GM18511 (cell line): ENCODE measurements around the gene PARP2.

Experiments
- ATAC-seq: cut with Tn5 transposase; IDR thresholded peaks from one replicate; pipeline ENCODE4 v1.9.1; 2021; ENCODE audit warnings: mild to moderate bottlenecking, moderate library complexity; ENCODE audit not compliant: unreplicated experiment

The PARP2 gene

DNA sequence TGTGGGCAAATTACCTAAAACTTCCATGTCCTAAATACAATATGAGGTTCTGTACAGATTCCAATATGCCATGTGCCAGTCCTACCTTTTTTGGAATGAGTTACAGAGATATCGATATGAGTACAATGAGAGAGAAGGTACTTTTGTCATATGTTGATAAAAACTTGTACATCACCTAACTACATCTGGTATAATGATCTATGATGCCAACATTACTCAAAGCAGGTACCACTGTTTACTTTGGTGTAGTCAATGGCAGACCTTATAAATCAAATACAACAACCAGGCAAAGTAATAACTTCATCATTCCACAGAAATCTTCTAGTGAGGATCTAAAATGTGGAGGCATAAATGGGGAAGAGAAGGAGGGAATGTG, 57.1 kb downstream of the PARP2 start:
- ATAC-seq = no peak

DNA sequence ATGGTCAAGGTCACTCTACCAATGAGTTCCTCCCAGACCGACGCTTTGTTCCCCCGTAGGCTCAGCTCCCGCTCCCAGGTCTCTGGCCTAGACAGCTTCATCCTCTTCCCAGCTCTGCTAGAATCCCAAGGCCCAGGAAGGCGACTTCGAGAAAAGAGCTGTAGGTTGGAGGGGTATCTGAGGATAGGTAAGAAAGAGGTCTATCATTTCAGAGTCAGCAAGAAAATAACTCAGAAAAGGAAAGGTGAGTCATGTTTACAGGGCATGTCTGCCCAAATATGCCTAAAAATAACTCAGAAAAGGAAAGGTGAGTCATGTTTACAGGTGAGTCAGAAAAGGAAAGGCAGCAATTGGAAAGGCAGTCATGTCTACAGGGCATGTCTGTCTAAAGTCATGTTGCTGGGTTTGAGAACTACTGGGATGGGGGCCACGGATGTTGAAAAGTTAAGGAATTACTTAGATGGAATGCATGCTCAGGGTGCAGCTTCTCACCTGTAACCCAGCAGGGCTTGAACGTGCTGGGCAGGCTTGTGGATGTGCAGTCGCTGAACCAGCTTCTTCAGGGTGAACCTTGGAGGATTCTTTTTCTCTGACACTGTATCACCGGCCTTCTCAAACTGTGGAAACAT, 57.6 kb downstream of the PARP2 start:
- ATAC-seq = no peak

DNA sequence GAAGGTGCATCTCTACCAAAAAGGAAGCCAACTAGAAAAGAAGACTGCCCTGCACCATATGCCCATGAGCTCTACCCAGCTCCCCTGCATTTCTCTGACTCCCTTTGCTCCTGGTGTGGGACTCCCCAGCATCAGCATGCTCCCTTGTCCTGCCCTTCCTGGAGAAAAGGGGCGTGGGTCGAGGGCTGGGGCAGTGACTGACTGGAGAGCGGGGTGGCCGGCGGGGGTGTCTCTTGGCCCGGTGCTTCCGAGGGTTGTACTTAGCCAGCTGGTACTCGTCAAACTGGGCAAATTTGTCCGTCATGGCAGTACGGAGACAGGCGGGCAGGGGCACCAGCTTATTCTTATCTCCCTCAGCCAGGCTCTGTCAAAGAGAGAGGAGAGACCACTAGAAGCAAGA, 60.1 kb downstream of the PARP2 start:
- no peak for ATAC-seq
